HS-5 (cell line): Measurements from ENCODE around the gene KRT82.

ENCODE experiments used
- DNase-seq: peaks from one replicate; pipeline ENCODE4 v3.0.0-alpha.2; 2012; ENCODE audit warnings: low read depth

The KRT82 gene

DNA sequence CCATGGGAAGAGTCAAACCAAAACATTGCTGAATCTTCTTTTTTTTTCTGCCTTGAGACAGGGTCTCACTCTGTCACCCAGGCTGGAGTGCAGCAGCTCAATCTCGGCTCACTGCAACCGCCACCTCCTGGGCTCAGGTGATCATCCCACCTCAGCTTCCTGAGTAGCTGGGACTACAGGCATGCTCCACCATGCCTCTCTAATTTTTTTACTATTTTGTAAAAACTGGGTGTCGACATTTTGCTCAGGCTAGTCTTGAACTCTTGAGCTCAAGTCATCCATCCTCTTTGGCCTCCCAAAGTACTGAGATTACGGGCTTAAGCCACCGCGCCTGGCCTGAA lies 29.5 kb upstream of the KRT82 start:
- no peak for DNase-seq

DNA sequence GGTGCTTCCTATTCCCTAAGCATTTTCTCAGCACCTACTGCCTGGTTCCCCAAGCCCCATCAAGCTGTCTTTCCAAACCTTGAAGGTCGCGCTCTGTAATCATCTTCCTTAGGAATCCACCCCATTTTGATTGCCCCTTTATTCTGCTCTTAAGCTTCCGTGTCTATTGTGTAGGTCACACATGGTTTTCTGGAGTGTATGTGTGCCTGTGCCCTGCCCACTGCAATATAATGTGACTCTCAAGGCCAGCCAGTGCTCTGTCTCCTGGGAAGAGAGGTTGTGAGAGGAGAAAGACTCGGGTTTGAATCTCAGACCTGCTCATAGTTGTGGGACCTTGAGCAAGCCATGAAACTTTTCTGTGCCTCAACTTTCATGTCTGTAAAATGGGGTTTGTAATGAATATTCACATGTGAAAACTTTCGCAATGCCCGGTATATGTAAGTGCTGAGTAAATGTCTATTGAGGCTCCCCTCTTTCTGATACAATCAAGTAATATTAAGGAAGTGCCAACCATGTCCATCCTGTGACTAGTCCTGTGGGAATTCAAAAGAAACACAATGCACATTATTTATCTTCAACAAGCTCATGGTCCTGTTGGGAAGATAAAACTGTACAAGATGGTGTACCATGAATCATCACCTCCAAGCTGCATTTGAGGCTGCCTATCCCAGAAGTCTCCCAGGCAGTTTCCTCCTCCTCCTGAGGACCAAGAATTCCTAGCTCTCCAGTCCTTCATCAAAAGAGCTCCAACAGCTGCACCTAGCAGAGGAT lies 28.8 kb upstream of the KRT82 start:
- no peak for DNase-seq

DNA sequence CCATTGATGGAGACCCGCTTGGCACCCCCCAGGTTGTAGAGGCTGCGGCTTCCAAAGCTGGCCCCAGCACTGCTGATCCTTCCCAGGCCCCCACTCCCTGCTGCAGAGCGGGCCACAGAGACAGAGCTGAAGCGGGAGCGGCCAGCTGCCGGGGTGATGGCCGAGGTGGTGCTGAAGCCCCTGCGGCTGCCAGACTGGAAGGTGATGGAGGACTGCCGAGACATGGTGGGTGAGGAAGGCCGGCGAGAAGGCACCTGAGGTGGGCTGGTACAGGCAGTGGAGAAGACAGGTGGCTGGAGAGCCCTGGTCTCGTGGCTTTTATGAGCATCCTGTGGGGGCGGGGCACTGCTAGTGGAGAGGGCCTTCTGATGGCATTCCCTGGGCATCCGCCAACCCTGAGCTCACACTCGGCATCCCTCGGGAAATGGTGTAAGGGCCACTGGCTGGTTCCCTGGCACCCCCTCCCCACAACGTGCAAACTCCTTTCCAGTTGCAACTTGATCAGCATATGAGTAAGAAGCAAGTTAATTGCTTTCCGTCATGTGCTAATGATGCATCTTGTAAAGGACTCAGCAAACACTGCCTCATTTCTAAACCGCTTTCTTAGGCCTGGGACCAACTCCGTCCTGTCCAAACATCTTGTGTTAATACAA lies 28.1 kb upstream of the KRT82 start, which contains the start of gene KRT75:
TSS of gene KRT75 (minus strand) at position 291 of the 653 bp plus-strand sequence. CDS start at position 224, 67 bp downstream.
- DNase-seq: no peak

DNA sequence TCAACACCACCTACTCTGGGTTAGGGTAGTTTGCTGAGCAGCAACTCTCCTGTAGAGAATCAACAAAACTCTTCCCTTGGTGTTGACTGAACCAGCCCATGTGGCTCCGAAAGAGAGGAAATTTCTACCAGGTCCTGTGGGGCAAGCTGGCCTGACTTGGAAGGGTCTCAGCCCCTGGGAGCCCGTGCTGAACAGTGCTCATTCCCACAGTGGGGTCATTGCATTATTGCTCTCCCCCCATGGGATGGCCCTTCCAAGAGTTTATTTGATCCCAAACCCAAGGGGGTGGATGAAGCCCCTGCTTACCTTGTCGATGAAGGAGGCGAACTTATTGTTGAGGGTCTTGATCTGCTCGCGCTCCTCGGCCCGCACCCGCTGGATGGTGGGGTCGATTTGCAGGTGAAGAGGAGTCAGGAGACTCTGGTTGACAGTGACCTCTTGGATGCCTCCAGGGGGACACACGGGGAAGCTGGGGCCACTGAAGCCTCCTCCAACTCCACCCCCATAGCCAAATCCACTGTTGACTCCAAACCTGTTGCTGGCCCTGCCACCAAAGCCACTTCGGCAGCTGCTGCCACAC lies 27.5 kb upstream of the KRT82 start:
- no peak for DNase-seq

DNA sequence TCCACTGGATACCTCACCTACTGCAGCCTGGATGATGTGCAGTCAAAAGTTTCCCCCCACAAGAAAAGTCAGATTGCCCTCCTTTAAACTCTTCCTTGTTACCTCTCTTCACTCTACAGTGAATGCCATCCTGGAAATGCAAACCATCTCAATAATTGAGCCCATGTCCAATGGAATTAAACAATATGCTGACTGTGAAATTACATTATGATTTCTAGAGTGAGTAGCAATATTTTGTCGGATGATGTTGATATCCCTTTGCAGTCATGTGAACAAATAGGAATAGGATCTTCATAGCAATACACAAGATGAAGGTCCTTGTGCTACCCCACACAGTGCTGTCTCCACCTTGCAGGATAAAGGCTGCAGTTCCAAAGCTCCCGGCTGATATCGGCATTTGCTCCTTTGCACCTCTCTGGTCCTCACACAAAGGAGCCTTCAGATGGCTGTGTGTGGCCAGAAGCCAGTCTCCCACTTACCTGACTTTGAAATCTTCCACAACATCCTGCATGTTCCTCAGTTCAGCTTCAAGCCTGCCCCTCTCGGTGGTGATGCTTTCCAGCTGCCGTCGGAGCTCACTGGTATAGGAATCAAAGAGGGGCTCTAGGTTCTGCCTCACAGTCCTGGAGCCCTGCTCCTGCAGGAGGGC lies 26.5 kb upstream of the KRT82 start:
- DNase-seq: no peak

DNA sequence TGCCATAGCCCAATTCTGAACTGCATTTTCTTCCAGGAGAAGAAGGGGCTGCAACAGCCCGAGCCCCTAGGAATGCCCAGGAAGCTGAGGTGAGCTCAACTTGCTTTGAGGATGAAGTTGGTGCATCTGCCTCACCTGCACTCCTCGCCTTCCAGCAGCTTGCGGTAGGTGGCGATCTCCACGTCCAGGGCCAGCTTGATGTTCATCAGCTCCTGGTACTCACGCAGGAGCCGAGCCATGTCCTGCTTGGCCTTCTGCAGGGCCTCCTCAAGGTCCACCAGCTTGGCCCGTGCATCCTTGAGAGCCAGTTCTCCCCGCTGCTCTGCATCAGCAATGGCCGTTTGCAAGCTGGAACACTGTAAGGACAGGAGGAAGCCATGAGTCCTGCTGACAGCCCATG lies 22.0 kb upstream of the KRT82 start:
- DNase-seq: no peak

DNA sequence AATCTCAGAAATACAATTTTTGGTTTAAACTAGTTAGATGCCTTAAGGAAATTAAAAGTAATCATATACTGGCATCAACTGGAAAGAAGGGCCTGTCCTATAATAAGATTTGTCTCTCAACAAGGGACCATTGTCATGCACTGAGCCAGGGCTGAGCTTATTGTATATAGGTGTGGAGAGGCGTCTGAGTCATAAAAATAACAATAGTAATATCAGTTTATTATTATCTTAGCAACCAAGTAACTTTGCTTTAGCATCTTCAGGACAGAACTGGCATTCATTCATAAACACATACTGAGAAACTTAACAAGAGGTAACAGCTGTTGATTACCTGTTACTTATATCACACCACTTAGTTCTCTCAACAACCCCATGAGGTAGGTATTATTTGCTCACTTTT lies 20.9 kb upstream of the KRT82 start:
- DNase-seq: no peak

DNA sequence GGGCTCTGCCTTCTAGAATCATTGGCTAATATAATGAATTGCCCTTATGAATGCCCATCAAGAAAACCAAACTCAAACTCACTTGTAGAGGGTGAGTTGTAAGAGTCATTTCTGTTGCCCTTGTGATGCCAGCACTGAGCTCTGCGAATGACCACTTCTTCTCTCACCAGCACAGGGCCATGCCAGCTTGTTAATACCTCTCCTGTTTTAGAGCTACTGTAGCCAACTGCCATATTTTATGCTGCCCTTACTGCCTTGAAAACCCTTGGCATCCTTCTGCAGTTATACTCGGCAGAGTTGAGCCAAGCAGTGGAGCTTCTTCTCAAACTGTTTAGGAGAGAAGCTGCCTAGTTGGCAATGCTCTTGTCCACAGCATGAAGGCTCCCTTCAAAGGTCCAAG lies 19.9 kb upstream of the KRT82 start:
- no peak for DNase-seq

DNA sequence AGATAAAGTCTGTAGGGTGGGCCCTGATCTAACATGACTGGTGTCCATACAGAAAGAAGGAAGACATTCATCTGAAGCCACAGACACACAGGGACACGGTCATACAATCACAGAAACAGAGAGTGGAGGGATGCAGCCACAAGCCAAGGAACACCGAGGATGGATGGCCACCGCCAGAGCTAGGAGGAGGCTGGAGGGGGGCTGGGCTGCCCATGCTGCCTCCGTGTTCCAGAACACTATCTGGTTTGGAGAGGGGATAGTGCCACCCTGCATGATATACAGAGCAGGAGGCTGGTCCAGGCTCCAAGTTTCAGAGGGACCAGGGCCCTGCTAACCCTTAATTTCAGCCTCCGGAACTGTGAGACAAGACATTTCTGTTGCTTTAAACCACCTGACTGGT lies 19.3 kb upstream of the KRT82 start:
- no peak for DNase-seq

DNA sequence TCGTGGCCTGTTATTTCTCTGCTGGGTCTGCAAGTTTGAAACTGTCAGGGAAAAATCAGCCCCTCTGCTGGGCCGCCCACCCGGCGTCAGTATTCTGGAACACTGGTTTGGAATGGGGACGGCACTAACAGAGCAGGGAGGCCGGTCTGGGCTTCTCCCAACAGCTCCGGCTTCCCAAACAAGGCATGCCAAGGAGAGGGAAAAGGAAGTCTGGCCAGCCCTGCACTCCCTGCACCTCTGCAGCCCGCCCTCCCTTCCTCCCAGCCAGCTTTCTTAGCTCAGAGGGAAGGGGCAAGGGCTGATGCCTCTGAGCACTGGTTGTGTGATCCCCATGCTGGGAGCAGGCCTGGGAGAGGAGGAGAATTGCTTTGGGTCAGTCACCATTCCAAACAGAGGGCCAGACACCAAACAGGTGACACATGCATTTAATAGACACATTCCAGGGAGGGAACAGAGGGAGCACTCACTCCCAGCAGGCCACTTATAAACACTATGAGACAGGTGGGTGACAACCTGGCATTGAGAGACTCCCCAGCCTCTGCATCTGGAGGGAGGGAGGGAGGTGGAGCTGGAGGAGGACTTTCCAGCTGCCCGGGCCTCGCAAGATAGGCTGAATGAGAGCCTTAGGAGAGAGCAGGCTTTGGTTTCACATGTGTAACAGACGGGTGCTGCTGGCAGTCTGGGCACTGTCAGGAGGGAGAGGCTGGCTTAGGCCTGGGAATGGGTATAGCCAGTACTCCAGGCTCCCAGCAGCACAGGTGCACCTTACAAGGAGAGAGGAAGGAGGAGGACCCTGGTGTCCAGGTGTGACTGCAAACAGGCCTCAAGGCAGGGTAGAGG lies 17.7 kb upstream of the KRT82 start:
- DNase-seq: no peak

DNA sequence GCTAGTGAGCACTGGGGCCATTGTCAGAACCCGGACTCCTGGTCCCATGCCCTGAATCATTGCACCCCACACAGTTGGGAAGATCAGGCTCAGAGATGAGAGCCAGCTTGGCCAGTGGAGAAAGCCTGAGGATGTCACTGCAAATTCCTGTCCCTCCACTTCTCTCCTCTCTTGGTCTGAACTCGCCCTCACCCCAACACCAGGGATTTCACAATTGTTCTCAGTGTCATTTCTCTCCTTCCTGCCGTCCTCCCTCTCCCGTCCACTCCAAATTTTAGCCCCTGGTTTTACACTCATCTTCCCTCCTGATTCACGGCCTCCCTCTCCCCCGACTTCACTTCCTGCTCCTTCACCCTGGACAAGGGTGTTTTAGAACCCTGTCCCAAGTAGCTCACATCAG lies 16.9 kb upstream of the KRT82 start:
- DNase-seq: no peak

DNA sequence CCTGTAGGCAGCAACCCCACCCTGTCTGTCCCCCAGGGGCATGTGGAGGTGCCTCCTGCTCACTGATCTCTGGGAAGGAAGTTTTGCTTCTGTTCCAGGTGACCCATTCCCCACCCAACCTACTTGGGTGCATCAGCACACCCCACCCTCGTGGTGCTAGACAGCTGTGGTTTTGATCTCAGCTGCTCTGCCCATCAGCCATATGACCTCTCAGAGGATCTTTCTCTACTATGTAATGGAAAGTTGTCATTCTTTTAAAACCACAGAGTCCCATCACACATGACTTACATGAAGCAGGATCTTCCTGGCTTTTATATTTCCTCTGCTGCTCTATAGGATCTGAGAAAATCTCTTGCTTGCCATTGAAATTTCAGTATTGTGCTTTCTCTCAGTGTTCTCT lies 13.5 kb upstream of the KRT82 start:
- DNase-seq: no peak

DNA sequence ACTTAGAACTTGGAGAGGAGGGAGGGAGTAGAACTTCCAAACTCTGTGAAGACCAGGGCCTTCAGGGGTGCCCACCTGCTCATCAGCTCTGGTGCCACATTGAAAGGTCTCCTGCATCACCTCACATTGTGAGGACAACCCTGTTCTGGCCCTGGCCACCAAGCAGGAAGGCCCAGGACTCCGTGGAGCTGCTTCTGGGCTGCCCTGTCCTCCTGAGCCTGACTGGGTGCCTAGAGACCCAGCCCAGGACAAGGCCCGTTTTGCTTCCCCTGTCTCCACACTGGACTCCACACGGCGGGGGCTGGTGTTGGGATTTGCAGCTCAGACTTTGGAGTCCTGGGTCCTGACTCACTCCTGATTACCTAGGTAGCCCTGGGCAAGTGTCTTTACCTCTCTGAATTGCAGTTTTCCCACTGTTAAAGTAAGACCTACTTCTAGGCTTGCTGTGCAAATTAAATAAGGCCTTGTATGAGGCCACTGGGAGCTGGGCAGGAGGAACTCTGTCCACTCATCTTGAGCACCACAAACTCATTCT lies 12.5 kb upstream of the KRT82 start:
- no peak for DNase-seq

DNA sequence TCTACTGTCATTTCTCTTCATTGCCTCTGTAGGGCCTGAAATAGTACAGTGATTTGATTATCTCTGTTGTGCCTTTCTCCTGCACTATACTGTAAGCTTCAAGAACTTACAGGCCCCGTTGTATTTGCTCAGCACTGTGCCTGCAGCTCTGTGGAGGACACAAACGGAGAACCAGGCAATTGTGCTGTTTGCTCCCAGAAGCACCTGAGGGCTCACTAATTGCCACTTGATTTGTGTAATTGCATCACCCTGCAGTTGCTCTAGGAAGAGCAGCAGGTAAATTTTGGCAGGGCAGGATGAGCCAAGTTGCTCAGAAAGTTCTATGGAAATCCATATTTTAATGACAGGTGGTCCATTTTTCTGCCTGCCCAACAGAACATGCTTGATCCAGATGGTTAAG lies 11.6 kb upstream of the KRT82 start:
- DNase-seq: no peak

DNA sequence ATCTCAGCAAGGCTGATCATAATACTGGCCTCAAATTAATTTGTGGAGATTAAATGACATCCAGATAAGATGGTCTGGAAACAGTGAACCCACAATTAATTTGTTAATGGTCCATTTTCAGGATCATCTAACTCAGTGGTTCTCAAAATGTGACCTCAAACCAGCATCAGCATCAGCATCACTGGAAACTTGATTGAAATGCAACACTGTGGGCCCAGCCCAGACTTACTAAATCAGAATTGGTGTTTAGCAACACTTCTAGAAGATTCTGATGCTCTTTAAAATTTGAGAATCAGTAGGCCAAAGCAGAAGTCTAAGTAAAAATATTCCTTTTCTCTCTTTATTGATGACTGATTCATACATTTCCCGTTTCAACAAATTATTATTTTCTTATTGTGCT lies 10.7 kb upstream of the KRT82 start:
- DNase-seq: no peak

DNA sequence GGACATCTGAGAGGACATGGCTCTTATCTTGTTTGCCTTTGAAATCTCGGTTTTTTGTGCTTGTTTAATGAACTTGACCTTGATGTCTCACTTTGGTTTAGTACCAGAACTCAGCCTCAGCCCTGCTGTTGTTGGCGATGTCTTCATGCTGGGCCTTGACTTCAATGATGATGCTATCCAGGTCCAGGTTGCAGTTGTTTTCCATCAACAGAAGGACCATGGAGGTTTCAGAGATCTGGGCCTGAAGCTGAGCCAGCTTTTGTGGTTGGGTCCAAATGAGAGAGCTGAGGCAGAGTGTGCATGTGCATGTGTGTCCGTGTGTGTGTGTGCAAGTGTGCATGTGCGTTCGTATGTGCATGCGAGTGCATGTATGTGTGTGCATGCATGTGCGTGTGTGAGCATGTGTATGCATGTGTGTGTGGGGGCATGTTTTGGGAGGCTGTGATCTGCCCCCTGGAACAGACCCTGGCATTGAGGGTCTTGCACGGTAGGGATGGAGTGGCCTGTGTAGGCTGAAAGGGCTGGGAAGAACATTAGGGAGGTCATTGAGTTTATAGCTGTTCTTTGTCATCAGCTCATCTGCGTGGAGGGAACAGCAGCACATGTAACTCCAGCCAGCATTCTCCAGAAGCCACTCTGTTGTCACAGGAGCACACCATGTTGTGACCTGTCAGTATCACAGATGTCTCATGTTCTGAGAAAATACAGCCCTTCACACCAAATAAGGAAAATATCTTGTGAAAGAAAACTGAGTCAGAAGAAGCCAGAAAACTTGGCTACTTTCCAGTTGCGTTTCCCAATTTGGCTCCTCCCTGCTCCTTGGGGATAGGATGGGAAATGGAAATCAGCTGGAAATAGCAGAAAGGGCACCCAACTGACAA lies 10.0 kb upstream of the KRT82 start:
- DNase-seq: peak; percentile 48

DNA sequence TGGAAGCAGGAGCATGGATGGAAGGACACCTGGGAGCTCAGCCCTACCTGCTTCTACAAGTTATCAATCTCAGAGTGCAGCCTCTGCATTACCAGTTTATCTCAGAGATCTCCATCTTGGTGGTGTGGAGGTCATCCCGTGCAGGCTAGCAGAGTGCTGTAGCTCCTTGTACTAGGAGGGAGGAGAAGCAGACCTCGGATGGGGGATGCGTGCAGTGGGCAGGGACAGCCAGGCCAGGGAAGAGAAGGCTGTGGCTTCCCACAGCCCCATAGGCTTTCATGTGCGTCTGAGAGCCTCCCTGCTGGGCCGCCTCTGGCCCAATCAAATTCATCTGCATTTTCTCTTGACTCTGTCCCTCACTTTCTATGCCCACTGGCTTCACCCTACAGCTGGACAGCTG lies 8.8 kb upstream of the KRT82 start:
- DNase-seq: no peak

DNA sequence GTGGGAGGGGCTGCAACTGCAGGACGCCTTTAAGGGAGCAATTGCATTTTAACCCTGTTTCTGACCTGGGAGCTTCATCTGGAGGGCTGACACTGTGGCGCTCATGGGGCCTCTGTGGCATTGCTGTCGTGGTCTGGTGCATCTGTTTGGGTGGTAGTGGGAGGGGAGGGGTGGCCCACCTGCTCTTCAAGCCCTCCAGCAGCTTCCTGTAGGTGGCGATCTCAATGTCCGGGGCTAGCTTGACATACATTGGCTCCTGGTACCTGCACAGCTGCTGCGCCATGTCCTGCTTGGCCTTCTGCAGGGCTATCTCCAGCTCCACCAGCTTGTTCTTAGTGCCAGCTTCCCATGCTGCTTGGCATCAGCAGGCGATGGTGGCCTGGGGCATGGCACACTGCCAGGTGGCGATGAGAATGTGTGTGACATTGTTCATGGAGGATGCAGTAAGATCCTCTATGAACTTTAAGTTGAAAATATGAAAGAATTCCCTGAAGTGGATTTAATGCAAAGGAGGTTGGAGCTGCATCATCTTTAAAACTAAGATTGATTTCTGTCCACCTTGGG lies 7.7 kb upstream of the KRT82 start:
- no peak for DNase-seq

DNA sequence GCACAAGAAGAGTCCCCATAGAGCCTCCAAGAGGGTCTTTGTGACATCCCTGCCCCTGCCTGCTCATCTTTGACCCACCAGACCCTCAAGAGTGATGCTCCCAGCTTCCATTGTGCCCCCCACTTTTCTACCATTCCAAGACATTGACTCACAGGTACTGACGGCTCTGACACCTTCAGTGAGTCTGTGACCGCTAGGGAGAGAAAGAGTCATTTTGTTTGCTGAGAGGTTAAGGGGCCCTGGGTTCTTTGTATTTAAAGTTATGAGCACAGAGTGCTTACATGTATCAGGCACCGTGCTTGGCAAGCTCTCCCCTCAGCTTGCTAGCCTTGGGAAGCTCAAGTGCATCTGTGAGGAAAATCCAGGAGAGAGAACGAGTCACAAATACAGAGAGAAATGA lies 7.1 kb upstream of the KRT82 start:
- no peak for DNase-seq

DNA sequence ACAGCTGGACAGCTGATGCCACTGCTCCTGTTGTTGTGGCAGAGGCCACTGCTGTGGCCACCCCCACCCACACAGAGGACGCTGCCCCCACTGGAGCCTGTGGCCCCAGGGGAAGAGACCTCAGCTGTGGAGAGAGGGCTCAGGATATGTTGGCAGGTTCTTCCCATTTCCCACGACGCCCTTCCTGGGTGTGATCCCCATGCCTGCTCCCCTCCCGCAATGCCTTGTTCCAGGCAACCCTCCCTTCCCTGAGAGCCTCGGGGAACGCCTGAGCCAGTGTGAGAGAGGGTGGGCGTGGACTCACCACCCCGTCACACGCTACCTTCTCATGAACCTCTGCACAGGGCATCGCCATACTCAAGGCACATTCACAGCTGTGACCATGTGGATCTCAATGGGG lies 5.7 kb upstream of the KRT82 start:
- no peak for DNase-seq
